ENCODE data around the gene UGT1A10. TPM values are rescaled to one million over a fixed set of nuclear protein-coding genes. Genes with fewer than 3 reads are reported as not detected.

UGT1A10 gene
- polyA plus RNA-seq, 1 experiment: not detected

DNA sequence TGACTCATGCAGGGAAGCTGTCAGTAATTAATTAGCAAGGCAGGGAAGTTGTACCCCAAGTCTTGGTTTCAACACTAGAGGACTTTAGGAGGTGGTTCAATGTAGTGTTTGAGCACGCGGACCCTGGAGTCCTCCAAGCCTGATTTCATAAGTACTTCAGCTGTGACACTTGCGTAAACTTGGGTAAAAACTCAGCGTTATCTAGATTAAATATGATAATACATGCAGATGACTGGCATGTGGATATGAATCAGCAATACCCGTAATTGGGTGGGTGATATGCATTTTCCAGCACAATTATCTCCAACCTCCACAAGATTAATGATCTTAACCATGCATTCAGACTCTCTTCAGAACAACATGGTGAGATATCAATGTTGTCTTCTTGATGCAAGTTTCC, 50.7 kb downstream of the UGT1A10 start:
- no peaks in the 10 kb centered on the region for H3K36me3 ChIP-seq (ENCODE audit: control insufficient read depth, insufficient read depth, low read length)
- POLR2A ChIA-PET: no interaction called here
- no peak overlapping the region for H3K4me3 ChIP-seq (ENCODE audit: low read depth, low read length)
- no peak for DNase-seq (ENCODE audit: low read depth)
- CTCF ChIA-PET: no interaction called here
- no peaks in the 10 kb centered on the region for H3K27me3 ChIP-seq (ENCODE audit: control insufficient read depth, insufficient read depth, low read length)
- TF ChIP-seq, protein P1, sequence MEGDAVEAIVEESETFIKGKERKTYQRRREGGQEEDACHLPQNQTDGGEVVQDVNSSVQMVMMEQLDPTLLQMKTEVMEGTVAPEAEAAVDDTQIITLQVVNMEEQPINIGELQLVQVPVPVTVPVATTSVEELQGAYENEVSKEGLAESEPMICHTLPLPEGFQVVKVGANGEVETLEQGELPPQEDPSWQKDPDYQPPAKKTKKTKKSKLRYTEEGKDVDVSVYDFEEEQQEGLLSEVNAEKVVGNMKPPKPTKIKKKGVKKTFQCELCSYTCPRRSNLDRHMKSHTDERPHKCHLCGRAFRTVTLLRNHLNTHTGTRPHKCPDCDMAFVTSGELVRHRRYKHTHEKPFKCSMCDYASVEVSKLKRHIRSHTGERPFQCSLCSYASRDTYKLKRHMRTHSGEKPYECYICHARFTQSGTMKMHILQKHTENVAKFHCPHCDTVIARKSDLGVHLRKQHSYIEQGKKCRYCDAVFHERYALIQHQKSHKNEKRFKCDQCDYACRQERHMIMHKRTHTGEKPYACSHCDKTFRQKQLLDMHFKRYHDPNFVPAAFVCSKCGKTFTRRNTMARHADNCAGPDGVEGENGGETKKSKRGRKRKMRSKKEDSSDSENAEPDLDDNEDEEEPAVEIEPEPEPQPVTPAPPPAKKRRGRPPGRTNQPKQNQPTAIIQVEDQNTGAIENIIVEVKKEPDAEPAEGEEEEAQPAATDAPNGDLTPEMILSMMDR (IDR thresholded peaks at IDR 0.05; ENCODE audit: insufficient read depth, low read depth, low read length): no peak

DNA sequence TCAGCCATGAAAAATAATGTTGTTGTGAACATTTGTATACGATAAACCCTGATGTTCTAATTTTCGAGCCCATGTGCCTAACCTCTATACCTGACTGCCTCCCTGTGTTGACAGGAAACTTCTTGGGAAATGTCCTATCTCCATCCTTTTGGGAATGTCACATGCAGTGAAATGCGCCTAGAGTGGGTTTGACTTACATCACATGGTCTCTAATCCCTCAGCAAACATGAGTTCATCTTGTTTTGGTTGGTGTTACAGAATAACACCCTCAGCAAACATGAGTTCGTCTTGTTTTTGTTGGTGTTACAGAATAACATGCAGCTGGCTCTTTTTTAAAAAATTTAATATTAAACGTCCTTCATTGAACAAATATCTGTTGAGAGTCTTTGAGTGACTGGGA, 52.1 kb downstream of the UGT1A10 start:
- POLR2A ChIA-PET: no interaction called here
- Histone ChIP-seq H3K4me3 (ENCODE audit: low read depth, low read length) (no peak overlapping the region), H3K27me3 (ENCODE audit: control insufficient read depth, insufficient read depth, low read length) (no peaks in the 10 kb centered on the region), H3K36me3 (ENCODE audit: control insufficient read depth, insufficient read depth, low read length) (no peaks in the 10 kb centered on the region)
- CTCF ChIA-PET: no interaction called here
- TF ChIP-seq, protein P1 (IDR thresholded peaks at IDR 0.05; ENCODE audit: insufficient read depth, low read depth, low read length): no peak
- no peak for DNase-seq (ENCODE audit: low read depth)

DNA sequence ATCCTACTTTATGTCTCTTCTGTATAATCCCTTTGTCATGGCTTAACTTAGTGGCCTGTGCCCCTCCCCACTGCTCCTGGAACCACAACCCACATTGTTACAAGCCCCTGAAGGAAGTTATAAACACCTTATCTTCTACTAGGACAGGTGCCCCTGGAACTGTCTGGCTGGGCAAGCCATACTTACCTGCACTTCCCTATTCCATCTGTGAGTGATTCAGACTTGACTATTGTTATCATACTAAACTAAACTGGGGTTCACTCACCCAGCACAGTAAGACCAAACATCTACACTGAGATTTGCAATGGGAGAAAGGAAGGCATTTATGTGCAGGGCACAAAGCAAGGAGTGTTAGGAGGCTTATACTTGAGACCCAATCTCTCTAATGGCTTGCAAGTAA, 52.8 kb downstream of the UGT1A10 start:
- Histone ChIP-seq H3K36me3 (ENCODE audit: control insufficient read depth, insufficient read depth, low read length) (no peaks in the 10 kb centered on the region), H3K27me3 (ENCODE audit: control insufficient read depth, insufficient read depth, low read length) (no peaks in the 10 kb centered on the region), H3K4me3 (ENCODE audit: low read depth, low read length) (no peak overlapping the region)
- TF ChIP-seq, protein P1 (IDR thresholded peaks at IDR 0.05; ENCODE audit: insufficient read depth, low read depth, low read length): no peak
- CTCF ChIA-PET: no interaction called here
- POLR2A ChIA-PET: no interaction called here
- no peak for DNase-seq (ENCODE audit: low read depth)

DNA sequence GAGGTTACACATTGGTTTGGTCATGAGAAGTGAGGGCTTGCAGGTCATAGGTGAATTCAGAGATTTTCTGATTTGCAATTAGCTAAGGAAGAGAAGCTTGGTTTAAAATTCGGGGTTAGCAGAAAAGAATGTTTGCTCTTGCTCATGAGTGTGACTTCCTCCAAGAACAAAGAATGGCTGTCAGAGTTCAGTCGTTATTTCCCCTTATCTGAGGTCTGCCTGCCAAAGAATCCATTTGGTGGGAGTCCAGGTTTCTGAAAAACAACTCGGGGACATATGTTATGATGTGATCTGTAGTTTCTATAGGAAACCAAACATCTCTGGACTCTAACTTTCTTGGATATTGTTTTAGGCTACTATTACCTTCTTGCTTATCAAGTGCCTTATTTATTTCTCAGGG, 53.3 kb downstream of the UGT1A10 start:
- TF ChIP-seq, protein P1 (IDR thresholded peaks at IDR 0.05; ENCODE audit: insufficient read depth, low read depth, low read length): no peak
- CTCF ChIA-PET: no interaction called here
- H3K36me3 ChIP-seq (ENCODE audit: control insufficient read depth, insufficient read depth, low read length): no peaks in the 10 kb centered on the region
- H3K27me3 ChIP-seq (ENCODE audit: control insufficient read depth, insufficient read depth, low read length): no peaks in the 10 kb centered on the region
- POLR2A ChIA-PET: no interaction called here
- DNase-seq (ENCODE audit: low read depth): no peak
- no peak overlapping the region for H3K4me3 ChIP-seq (ENCODE audit: low read depth, low read length)

DNA sequence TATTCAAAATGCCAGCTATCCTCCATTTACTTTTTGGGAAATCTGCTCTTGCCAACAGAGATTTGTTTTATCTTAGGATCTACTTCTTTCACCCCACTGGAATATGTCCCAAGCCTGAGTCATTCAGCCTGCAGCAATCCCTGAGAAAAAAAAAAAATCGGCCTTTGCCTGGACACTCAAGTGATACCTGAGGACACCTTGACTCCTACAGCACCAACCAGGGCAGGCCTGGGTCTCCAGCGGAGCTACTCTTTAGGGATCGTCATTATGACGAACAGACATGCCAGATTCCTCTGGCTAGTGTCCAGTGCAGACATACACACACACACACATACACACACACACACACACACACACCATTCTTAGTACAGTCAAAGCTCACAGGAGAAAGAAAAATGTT, 54.2 kb downstream of the UGT1A10 start:
- Histone ChIP-seq H3K27me3 (ENCODE audit: control insufficient read depth, insufficient read depth, low read length) (no peaks in the 10 kb centered on the region), H3K4me3 (ENCODE audit: low read depth, low read length) (no peak overlapping the region), H3K36me3 (ENCODE audit: control insufficient read depth, insufficient read depth, low read length) (no peaks in the 10 kb centered on the region)
- ChIA-PET POLR2A (no interaction called here), CTCF (interaction anchor here (1.8 kb wide), 1 partner anchor 10 kb away, joined by 6 read pairs; no protein-coding TSS in a partner anchor)
- no peak for DNase-seq (ENCODE audit: low read depth)
- TF ChIP-seq, protein P1 (IDR thresholded peaks at IDR 0.05; ENCODE audit: insufficient read depth, low read depth, low read length): no peak

Measured in BJ (cell line).